ENCODE results near the gene OR10A2. TPM values are rescaled to one million over a fixed set of nuclear protein-coding genes. Genes with fewer than 3 reads are reported as not detected.
"Not testable (repeated sequence)": the region's sequence is repeated elsewhere in the genome, so short reads cannot be mapped to it uniquely, and the experiment has no call there.

Gene OR10A2
- total RNA-seq, 1 donor from 2014 or later = not detected

GRCh38 chr11:6850526-6850925 lies 12.3 kb upstream of the OR10A2 start:
- no peak overlapping the region for H3K4me3 Mint-ChIP-seq
- H3K36me3 Mint-ChIP-seq (ENCODE audit: low read depth) = no peaks in the 10 kb centered on the region
- H3K4me1 Mint-ChIP-seq (ENCODE audit: low read depth) = no peaks in the 10 kb centered on the region
- intact Hi-C loops (cut with micrococcal nuclease) = no loop called here
- no peak for DNase-seq (ENCODE audit: low spot score)
- H3K9me3 Mint-ChIP-seq = peaks cover 25% of the 10 kb centered on the region
- no peak overlapping the region for H3K27ac Mint-ChIP-seq
- H3K27me3 Mint-ChIP-seq (ENCODE audit: insufficient read depth) = no peaks in the 10 kb centered on the region

GRCh38 chr11:6854801-6855200 lies 8.1 kb upstream of the OR10A2 start:
- H3K36me3 Mint-ChIP-seq (ENCODE audit: low read depth); H3K4me1 Mint-ChIP-seq (ENCODE audit: low read depth); H3K4me3 Mint-ChIP-seq; H3K27ac Mint-ChIP-seq; DNase-seq (ENCODE audit: low spot score); intact Hi-C loops (cut with micrococcal nuclease); H3K27me3 Mint-ChIP-seq (ENCODE audit: insufficient read depth): not testable (repeated sequence)
- peaks cover 30% of the 10 kb centered on the region for H3K9me3 Mint-ChIP-seq

- Mint-ChIP-seq H3K27me3 (ENCODE audit: insufficient read depth) (no peaks in the 10 kb centered on the region), H3K4me3 (no peak overlapping the region), H3K9me3 (peaks cover 26% of the 10 kb centered on the region), H3K36me3 (ENCODE audit: low read depth) (no peaks in the 10 kb centered on the region), H3K27ac (no peak overlapping the region), H3K4me1 (ENCODE audit: low read depth) (peaks cover 9% of the 10 kb centered on the region)
- no peak for DNase-seq (ENCODE audit: low spot score)
- intact Hi-C loops (cut with micrococcal nuclease) = no loop called here
Measured at GRCh38 chr11:6855971-6856541, 6.8 kb upstream of the OR10A2 start.

GRCh38 chr11:6856871-6857270 lies 6.0 kb upstream of the OR10A2 start:
- H3K27me3 Mint-ChIP-seq (ENCODE audit: insufficient read depth) = no peaks in the 10 kb centered on the region
- H3K4me1 Mint-ChIP-seq (ENCODE audit: low read depth) = peaks cover 9% of the 10 kb centered on the region
- intact Hi-C loops (cut with micrococcal nuclease) = no loop called here
- H3K27ac Mint-ChIP-seq = no peak overlapping the region
- H3K9me3 Mint-ChIP-seq = peaks cover 20% of the 10 kb centered on the region
- no peak overlapping the region for H3K4me3 Mint-ChIP-seq
- no peak for DNase-seq (ENCODE audit: low spot score)
- no peaks in the 10 kb centered on the region for H3K36me3 Mint-ChIP-seq (ENCODE audit: low read depth)

GRCh38 chr11:6864438-6864837 lies 1.6 kb downstream of the OR10A2 start:
- H3K27me3 Mint-ChIP-seq (ENCODE audit: insufficient read depth) = peaks cover 8% of the 10 kb centered on the region
- no peaks in the 10 kb centered on the region for H3K36me3 Mint-ChIP-seq (ENCODE audit: low read depth)
- H3K4me3 Mint-ChIP-seq = no peak overlapping the region
- DNase-seq (ENCODE audit: low spot score) = no peak
- no peaks in the 10 kb centered on the region for H3K4me1 Mint-ChIP-seq (ENCODE audit: low read depth)
- H3K9me3 Mint-ChIP-seq = peaks cover 5% of the 10 kb centered on the region
- intact Hi-C loops (cut with micrococcal nuclease) = no loop called here
- no peak overlapping the region for H3K27ac Mint-ChIP-seq

GRCh38 chr11:6871278-6871677 lies 8.4 kb downstream of the OR10A2 start:
- Mint-ChIP-seq H3K9me3 (no peaks in the 10 kb centered on the region), H3K4me1 (ENCODE audit: low read depth) (no peaks in the 10 kb centered on the region), H3K27me3 (ENCODE audit: insufficient read depth) (peaks cover 2% of the 10 kb centered on the region), H3K36me3 (ENCODE audit: low read depth) (no peaks in the 10 kb centered on the region), H3K27ac (no peak overlapping the region), H3K4me3 (no peak overlapping the region)
- intact Hi-C loops (cut with micrococcal nuclease) = no loop called here
- no peak for DNase-seq (ENCODE audit: low spot score)

- H3K36me3 Mint-ChIP-seq (ENCODE audit: low read depth) = no peaks in the 10 kb centered on the region
- no peak for DNase-seq (ENCODE audit: low spot score)
- H3K9me3 Mint-ChIP-seq = no peaks in the 10 kb centered on the region
- H3K4me1 Mint-ChIP-seq (ENCODE audit: low read depth) = no peaks in the 10 kb centered on the region
- H3K27me3 Mint-ChIP-seq (ENCODE audit: insufficient read depth) = no peaks in the 10 kb centered on the region
- intact Hi-C loops (cut with micrococcal nuclease) = no loop called here
- no peak overlapping the region for H3K4me3 Mint-ChIP-seq
- H3K27ac Mint-ChIP-seq = no peak overlapping the region
Measured at GRCh38 chr11:6875761-6876160, 12.9 kb downstream of the OR10A2 start.

- intact Hi-C loops (cut with micrococcal nuclease) = no loop called here
- Mint-ChIP-seq H3K27me3 (ENCODE audit: insufficient read depth) (no peaks in the 10 kb centered on the region), H3K4me3 (no peak within 1 kb of the TSS), H3K36me3 (ENCODE audit: low read depth) (no peaks in the 10 kb centered on the region), H3K27ac (no peak within 1 kb of the TSS), H3K4me1 (ENCODE audit: low read depth) (no peaks in the 10 kb centered on the region), H3K9me3 (no peaks in the 10 kb centered on the region)
- no peak for DNase-seq (ENCODE audit: low spot score)
Measured at GRCh38 chr11:6876325-6876724, 13.5 kb downstream of the OR10A2 start, which contains the start of gene OR10A4. Gene OR10A4, plus strand, starts transcription at chr11:6876625. Its CDS starts 23 bp downstream, at chr11:6876648.

- Mint-ChIP-seq H3K27ac (no peak overlapping the region), H3K36me3 (ENCODE audit: low read depth) (no peaks in the 10 kb centered on the region), H3K4me3 (no peak overlapping the region), H3K4me1 (ENCODE audit: low read depth) (no peaks in the 10 kb centered on the region), H3K27me3 (ENCODE audit: insufficient read depth) (no peaks in the 10 kb centered on the region), H3K9me3 (no peaks in the 10 kb centered on the region)
- intact Hi-C loops (cut with micrococcal nuclease) = no loop called here
- DNase-seq (ENCODE audit: low spot score) = no peak
Measured at GRCh38 chr11:6876914-6877313, 14.1 kb downstream of the OR10A2 start.

GRCh38 chr11:6882751-6883150 lies 19.9 kb downstream of the OR10A2 start:
- no peaks in the 10 kb centered on the region for H3K36me3 Mint-ChIP-seq (ENCODE audit: low read depth)
- no peaks in the 10 kb centered on the region for H3K4me1 Mint-ChIP-seq (ENCODE audit: low read depth)
- no peak overlapping the region for H3K27ac Mint-ChIP-seq
- peaks cover 10% of the 10 kb centered on the region for H3K27me3 Mint-ChIP-seq (ENCODE audit: insufficient read depth)
- no peak overlapping the region for H3K4me3 Mint-ChIP-seq
- no peaks in the 10 kb centered on the region for H3K9me3 Mint-ChIP-seq
- intact Hi-C loops (cut with micrococcal nuclease) = no loop called here
- DNase-seq (ENCODE audit: low spot score) = no peak

GRCh38 chr11:6887711-6888110 lies 24.9 kb downstream of the OR10A2 start:
- intact Hi-C loops (cut with micrococcal nuclease); DNase-seq (ENCODE audit: low spot score); H3K36me3 Mint-ChIP-seq (ENCODE audit: low read depth); H3K4me1 Mint-ChIP-seq (ENCODE audit: low read depth); H3K4me3 Mint-ChIP-seq; H3K9me3 Mint-ChIP-seq; H3K27ac Mint-ChIP-seq; H3K27me3 Mint-ChIP-seq (ENCODE audit: insufficient read depth): not testable (repeated sequence)

GRCh38 chr11:6888830-6889229 lies 26.0 kb downstream of the OR10A2 start:
- H3K36me3 Mint-ChIP-seq (ENCODE audit: low read depth) = no peaks in the 10 kb centered on the region
- intact Hi-C loops (cut with micrococcal nuclease) = no loop called here
- DNase-seq (ENCODE audit: low spot score) = no peak
- peaks cover 4% of the 10 kb centered on the region for H3K27me3 Mint-ChIP-seq (ENCODE audit: insufficient read depth)
- no peak overlapping the region for H3K27ac Mint-ChIP-seq
- no peaks in the 10 kb centered on the region for H3K9me3 Mint-ChIP-seq
- H3K4me3 Mint-ChIP-seq = no peak overlapping the region
- no peaks in the 10 kb centered on the region for H3K4me1 Mint-ChIP-seq (ENCODE audit: low read depth)

GRCh38 chr11:6889835-6890234 lies 27.0 kb downstream of the OR10A2 start:
- no peak for DNase-seq (ENCODE audit: low spot score)
- Mint-ChIP-seq H3K4me1 (ENCODE audit: low read depth) (no peaks in the 10 kb centered on the region), H3K27ac (no peak overlapping the region), H3K36me3 (ENCODE audit: low read depth) (no peaks in the 10 kb centered on the region), H3K9me3 (no peaks in the 10 kb centered on the region), H3K27me3 (ENCODE audit: insufficient read depth) (peaks cover 4% of the 10 kb centered on the region), H3K4me3 (no peak overlapping the region)
- intact Hi-C loops (cut with micrococcal nuclease) = no loop called here

- Mint-ChIP-seq H3K4me3 (no peak within 1 kb of the TSS), H3K4me1 (ENCODE audit: low read depth) (no peaks in the 10 kb centered on the region), H3K27ac (no peak within 1 kb of the TSS), H3K9me3 (no peaks in the 10 kb centered on the region), H3K36me3 (ENCODE audit: low read depth) (no peaks in the 10 kb centered on the region), H3K27me3 (ENCODE audit: insufficient read depth) (peaks cover under 1% of the 10 kb centered on the region)
- no peak for DNase-seq (ENCODE audit: low spot score)
- intact Hi-C loops (cut with micrococcal nuclease) = no loop called here
Measured at GRCh38 chr11:6892400-6892799, 29.5 kb downstream of the OR10A2 start, which contains the start of gene OR2D2. Gene OR2D2, minus strand, starts transcription at chr11:6892500. Its CDS starts 0 bp downstream, at chr11:6892500.

Measured in activated T-helper 1 cell treated with anti-CD3 and anti-CD28 coated beads, Interleukin-12 subunit alpha, Interleukin-12 subunit beta, Interleukin-2, Interleukin-4 antibody, amounts not matched to agents 30 ng/mL and 10 ng/mL and 1 ng/mL, durations not matched to agents 14 hours and 24 hours and 36 hours (primary cell).